Measurements from ENCODE around the gene SLC29A2. TPM values are rescaled to one million over a fixed set of nuclear protein-coding genes. Genes with fewer than 3 reads are reported as not detected.
A peak's percentile ranks its signal among the peaks of the same experiment; 100 is the strongest.

SLC29A2 gene
- total RNA-seq, 1 donor from 2014 or later = 10.6 TPM

DNA sequence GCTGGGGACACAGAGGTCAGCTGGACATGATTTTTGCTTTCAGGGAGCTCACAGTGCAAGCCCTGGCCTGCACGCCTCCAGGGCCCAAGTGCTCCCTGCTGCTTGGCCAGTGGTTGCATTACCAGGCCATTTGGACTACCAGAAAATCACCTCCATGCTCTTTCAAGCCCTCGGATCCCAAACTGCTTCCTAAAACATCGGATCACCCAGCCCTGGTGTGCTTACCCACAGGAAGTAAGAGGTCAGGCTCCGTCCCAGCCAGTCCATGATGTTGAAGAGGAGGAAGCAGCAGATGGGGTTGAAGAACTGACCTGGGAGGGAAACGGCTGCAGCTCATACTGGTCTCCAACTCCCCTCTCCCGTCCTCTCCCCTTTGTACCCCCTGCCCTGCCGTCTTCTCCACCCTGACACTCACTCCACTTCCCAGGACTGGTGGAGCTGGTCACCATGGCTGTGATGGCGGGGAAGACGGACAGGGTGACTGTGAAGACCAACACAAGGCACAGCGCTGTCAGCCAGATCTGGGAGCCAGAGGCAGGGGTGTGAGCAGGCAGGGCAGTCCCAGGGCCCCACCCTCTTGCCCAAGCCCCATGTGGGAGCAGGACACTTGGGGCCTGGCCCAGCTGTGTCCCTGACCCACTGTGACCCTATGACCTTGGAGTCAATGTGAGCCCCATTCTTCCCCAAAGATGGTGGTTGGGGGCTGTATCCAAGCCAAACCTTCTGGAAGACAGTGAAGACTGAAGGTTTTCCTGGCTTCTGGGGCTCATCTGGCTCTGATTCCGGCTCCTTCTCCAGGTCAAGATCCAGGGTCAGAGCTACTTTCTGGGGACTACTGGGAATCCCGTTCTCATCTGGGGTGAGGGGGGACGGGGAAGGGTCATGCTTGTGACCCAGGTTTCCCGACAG, 5.6 kb downstream of the SLC29A2 start:
- no peaks in the 10 kb centered on the region for H3K9me3 ChIP-seq
- no peaks in the 10 kb centered on the region for H3K36me3 ChIP-seq
- ATAC-seq (no peak), DNase-seq (no peak)
- H3K27me3 ChIP-seq (ENCODE audit: low read depth) = peaks cover 2% of the 10 kb centered on the region
- TF ChIP-seq, protein P1, sequence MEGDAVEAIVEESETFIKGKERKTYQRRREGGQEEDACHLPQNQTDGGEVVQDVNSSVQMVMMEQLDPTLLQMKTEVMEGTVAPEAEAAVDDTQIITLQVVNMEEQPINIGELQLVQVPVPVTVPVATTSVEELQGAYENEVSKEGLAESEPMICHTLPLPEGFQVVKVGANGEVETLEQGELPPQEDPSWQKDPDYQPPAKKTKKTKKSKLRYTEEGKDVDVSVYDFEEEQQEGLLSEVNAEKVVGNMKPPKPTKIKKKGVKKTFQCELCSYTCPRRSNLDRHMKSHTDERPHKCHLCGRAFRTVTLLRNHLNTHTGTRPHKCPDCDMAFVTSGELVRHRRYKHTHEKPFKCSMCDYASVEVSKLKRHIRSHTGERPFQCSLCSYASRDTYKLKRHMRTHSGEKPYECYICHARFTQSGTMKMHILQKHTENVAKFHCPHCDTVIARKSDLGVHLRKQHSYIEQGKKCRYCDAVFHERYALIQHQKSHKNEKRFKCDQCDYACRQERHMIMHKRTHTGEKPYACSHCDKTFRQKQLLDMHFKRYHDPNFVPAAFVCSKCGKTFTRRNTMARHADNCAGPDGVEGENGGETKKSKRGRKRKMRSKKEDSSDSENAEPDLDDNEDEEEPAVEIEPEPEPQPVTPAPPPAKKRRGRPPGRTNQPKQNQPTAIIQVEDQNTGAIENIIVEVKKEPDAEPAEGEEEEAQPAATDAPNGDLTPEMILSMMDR (IDR thresholded peaks at IDR 0.05) = no peak
- intact Hi-C loops (cut with DNase I) = no loop called here
- no peak overlapping the region for H3K27ac ChIP-seq
- H3K4me1 ChIP-seq = peaks cover 18% of the 10 kb centered on the region
- H3K4me3 ChIP-seq = no peak overlapping the region

DNA sequence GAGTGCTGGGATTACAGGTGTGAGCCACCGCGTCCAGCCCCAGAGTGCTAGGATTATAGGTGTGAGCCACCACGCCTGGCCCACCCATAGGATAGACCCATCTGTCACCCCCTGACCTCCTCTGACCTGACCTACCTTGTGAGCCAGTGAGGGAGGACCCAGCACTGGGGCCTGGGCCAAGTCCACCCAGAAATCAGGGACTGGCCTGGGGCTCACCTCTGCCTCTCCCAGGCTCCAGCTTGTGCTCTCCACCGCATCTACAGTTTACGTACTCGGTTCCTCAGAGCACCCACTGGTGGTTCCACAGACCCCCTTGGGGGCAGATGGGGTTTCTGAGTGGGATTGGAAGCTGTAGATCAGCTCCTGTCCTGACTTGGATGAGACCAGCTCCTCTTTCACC, 6.4 kb downstream of the SLC29A2 start:
- intact Hi-C loops (cut with DNase I) = no loop called here
- ATAC-seq = no peak

DNA sequence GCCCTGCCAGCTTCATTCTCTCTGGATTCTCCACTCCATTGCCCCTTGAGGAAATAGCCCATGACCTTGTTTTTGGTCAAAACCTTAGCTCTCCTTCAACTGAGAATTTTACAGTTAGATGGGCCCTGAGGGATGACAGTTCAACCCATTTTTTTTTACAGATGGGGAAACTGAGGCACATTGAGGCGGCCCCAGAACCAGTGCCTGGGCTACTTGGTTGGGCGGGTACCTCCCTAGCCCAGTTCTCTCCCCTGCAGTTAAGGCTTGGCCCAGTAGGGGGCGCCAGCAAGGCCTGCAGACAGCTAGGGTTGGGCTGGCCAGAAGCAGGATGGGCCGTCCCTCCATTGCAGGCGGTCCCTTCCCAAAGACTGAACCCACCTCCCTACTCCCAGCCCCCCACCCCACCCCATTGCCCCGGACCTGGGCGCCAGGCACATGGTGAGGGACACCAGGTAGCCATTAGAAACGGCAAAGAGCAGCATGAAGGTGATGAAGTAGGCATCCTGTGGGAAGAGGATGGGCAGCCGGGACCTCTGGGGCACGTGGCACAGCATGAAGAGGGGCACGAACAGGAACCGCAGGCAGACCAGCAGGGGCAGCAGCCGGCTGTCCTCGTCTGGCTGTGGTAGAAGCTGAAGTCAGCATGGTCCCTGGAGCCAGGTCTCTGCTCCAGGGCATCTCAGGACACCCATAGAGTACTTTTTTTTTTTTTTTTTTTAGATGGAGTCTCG, 7.6 kb downstream of the SLC29A2 start:
- intact Hi-C loops (cut with DNase I) = no loop called here
- DNase-seq (peak; percentile 71), ATAC-seq (peak; percentile 39 to 50)
- Histone ChIP-seq H3K4me3 (no peak overlapping the region), H3K4me1 (peaks cover 15% of the 10 kb centered on the region), H3K9me3 (no peaks in the 10 kb centered on the region), H3K36me3 (no peaks in the 10 kb centered on the region), H3K27ac (peak overlapping the region; percentile 41), H3K27me3 (ENCODE audit: low read depth) (no peaks in the 10 kb centered on the region)
- TF ChIP-seq, protein P1 (IDR thresholded peaks at IDR 0.05) = peak; percentile 57

More for the DNA sequence above, 6.4 kb downstream of the SLC29A2 start:
- no peaks in the 10 kb centered on the region for H3K27me3 ChIP-seq (ENCODE audit: low read depth)
- TF ChIP-seq, protein P1 (IDR thresholded peaks at IDR 0.05) = no peak
- peaks cover 15% of the 10 kb centered on the region for H3K4me1 ChIP-seq
- no peak overlapping the region for H3K27ac ChIP-seq
- no peak for DNase-seq
- no peaks in the 10 kb centered on the region for H3K9me3 ChIP-seq
- no peak overlapping the region for H3K4me3 ChIP-seq
- H3K36me3 ChIP-seq = no peaks in the 10 kb centered on the region

DNA sequence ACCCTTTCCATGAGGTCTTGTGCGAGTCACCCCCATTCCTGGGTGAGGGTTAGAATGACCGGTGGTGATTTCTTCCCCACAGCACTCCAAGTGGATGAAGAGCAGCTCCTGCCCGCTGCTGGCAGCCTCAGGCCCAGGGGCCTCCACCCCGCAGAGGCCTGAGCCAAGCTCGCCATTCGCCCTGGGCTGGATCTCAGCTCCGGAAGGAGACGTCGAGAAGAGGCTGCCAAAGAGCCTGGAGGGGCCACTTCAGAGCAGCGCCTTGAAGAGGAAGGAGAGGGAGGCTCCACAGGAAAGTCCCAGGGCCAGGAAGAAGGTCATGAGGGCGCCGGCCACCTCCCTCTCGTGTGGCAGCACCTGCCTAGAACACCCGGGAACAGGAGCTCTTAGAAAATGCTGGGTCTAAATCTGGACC, 8.4 kb downstream of the SLC29A2 start:
- Histone ChIP-seq H3K9me3 (no peaks in the 10 kb centered on the region), H3K27me3 (ENCODE audit: low read depth) (no peaks in the 10 kb centered on the region), H3K27ac (peak overlapping the region; percentile 41), H3K36me3 (no peaks in the 10 kb centered on the region), H3K4me1 (peaks cover 15% of the 10 kb centered on the region), H3K4me3 (no peak overlapping the region)
- intact Hi-C loops (cut with DNase I) = no loop called here
- DNase-seq (peak; percentile 86), ATAC-seq (peak; percentile 83 to 90)
- TF ChIP-seq, protein P1 (IDR thresholded peaks at IDR 0.05) = no peak

DNA sequence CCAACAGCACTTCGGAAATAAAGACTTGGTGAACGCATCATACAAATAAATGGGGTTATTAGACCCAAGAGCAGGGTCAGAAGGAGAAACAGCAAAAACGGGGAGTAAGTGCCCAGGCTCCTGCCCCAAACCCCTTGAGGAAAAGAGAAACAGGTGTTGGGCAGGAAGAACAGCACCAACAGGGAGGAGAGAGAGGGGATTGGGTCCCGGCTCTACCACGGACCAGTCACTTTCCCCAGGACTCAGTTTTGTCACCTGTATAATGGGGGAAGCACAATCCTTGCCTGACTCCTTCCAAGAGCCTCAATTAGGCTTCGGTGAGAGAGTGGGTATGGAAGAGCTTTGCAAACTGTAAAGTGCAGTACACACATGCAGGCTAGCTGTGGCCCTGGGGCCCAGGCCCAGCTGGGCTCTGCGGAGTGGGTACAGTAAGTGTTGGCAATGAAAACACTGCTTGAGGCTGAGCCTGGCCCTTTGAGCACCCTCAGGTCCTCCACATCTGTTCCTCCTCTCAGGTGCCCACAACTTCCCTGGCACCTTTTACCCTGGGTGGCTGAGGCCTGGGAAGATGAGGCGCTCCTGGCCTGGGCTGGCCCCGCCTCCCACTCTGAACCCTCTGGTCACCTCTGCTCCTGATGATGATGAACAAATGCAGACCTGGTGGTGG, 8.9 kb downstream of the SLC29A2 start:
- Histone ChIP-seq H3K4me3 (no peak overlapping the region), H3K36me3 (no peaks in the 10 kb centered on the region), H3K27ac (peak overlapping the region; percentile 41), H3K4me1 (peaks cover 15% of the 10 kb centered on the region), H3K27me3 (ENCODE audit: low read depth) (no peaks in the 10 kb centered on the region), H3K9me3 (no peaks in the 10 kb centered on the region)
- TF ChIP-seq, protein P1 (IDR thresholded peaks at IDR 0.05) = no peak
- no peak for DNase-seq
- ATAC-seq = peak; percentile 37 to 49
- intact Hi-C loops (cut with DNase I) = no loop called here
